GM10248 (cell line): ENCODE measurements around the gene RPL27.

Experiments
- CTCF ChIA-PET: fragments of 300-600 bp; sonication (Branson Sonifier 250); formaldehyde crosslinking; extraction: SDS; loops from one replicate; lab custom pipeline; 2021; ENCODE audit warnings: antibody characterized with exemption; lab: Yijun Ruan, JAX
- POLR2A ChIA-PET: fragments of 350-650 bp; sonication (Branson Sonifier 250); formaldehyde crosslinking; extraction: SDS; loops from one replicate; lab custom pipeline; 2020; ENCODE audit warnings: antibody characterized with exemption; lab: Yijun Ruan, JAX
- DNase-seq: peaks from one replicate; pipeline ENCODE4 v3.0.0; 2012; ENCODE audit errors: extremely low spot score
- CTCF ChIP-seq: IDR thresholded peaks from 2 replicates; pipeline ENCODE4 v1.5.1; 2012; ENCODE audit warnings: mild to moderate bottlenecking, low read depth; ENCODE audit errors: extremely low read depth, missing control alignments, control extremely low read depth

Gene RPL27

DNA sequence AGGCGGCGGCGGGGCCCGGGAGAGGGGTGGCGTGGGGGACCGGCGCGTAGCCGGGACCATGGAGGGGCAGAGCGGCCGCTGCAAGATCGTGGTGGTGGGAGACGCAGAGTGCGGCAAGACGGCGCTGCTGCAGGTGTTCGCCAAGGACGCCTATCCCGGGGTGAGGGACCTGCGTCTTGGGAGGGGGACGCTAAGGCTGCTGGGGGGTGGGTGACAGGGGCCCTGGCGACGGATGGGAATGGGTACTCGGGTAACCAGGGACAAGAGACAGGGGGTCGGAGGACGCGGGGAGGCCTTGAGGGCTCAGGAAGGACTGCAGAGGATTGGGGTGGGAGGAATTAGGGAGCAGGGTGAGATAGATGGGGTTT is 27.1 kb downstream of the RPL27 start:
- no peak for TF ChIP-seq CTCF
- CTCF ChIA-PET = interaction anchor here (0.9 to 2.0 kb wide), 6 partner anchors 19 to 314 kb away, joined by 3 to 14 read pairs (median 5); no protein-coding TSS in a partner anchor
- POLR2A ChIA-PET = no interaction called here
- no peak for DNase-seq

DNA sequence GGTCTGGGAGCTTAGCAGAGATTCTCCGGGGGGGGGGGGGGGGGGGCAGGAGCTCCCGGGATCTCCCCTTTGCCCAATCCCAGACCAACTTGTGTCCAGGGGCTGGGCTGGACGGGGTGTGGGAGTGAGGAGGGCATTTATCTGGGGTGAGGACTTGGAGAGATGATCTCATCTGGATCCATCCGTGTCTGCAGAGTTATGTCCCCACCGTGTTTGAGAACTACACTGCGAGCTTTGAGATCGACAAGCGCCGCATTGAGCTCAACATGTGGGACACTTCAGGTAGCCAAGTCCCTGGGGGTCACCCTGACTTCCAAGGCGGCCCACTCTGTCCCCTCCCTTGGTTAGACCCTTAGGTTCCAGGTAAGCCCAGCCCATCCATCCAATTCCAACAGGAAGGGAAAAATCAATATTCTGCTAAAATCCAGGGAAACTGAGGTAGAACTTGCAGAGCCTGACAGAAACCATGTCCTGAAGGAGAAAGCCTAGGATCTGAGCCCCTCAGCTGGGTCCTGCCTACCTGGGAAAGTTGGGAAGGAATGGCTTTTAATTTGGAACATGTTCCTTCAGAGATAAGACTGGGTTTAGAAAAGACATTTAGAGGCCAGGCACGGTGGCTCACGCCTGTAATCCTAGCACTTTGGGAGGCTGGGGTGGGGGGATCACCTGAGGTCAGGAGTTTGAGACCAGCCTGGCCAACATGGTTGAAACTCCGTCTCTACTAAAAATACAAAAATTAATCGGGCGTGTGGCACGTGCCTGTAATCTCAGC is 27.7 kb downstream of the RPL27 start:
- POLR2A ChIA-PET = no interaction called here
- no peak for TF ChIP-seq CTCF
- CTCF ChIA-PET = interaction anchor here (0.9 to 2.0 kb wide), 5 partner anchors 19 to 308 kb away, joined by 3 to 6 read pairs (median 4); partner anchors contain the start of gene RPL27
- no peak for DNase-seq

DNA sequence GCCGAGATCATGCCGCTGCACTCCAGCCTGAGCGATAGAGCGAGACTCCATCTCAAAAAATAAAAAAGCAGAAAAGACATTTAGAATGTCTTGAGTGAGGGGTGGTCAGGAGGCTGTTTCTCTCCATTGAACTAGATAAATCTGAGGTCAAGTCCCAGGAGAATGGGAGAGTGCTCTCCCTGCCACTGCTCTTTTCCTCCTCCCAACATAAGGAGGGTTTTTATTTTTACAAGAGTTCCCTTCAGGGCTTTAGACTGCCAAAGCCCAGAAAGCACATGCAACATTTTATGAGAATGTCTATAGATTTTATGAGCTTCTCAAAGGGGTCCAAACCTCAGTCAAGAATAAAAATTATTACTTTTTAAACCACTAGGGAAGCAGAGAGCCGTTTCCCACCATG is 28.4 kb downstream of the RPL27 start:
- TF ChIP-seq CTCF = no peak
- ChIA-PET CTCF (interaction anchor here (1.2 to 1.5 kb wide), 4 partner anchors 9 to 308 kb away, joined by 3 to 4 read pairs (median 4); partner anchors contain the start of gene RPL27), POLR2A (no interaction called here)
- DNase-seq = no peak

DNA sequence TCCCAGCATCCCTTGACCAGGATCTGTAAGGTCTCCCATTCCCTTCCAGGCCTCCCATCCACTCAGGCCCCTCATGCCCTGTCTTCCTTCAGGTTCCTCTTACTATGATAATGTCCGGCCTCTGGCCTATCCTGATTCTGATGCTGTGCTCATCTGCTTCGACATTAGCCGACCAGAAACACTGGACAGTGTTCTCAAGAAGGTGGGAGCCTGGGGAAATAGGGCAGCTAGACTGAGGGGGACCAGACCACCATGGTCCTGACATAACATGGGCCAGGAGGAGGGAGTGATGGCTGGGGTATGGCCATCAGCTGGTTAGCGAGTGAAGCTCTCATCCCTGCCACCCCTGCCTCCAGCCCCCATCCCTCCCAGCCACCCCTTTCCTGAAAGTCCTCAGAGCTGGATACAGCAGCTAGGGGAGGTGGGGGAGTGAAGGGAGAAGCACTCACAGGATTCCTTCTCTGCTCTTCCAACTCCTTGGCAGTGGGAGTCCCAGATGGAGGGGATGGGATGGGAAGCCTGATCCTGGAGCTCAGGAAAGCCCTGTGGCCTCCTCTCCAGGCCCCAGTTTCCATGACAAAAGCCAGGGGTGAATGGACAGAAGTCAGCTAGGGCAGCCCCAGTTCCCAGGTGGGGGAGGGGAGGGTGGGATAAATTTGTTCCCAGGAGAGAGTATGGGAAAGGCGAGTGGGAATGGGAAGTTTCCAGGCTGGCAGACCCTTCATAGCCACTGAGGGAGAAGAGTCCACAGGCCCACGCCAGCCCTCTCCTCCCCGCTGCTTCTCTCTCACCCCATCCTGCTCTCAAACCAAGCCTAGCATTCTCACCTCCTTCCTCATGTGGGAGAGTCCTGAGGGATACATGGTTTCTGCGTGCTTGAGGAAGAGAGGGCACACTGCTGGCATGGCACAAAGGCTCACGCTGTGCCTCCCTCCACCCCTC is 29.1 kb downstream of the RPL27 start:
- TF ChIP-seq CTCF = no peak
- no peak for DNase-seq
- CTCF ChIA-PET = interaction anchor here (1.2 to 1.5 kb wide), 3 partner anchors 10 to 42 kb away, joined by 3 to 4 read pairs (median 4); partner anchors contain the start of gene RPL27
- POLR2A ChIA-PET = interaction anchor here (0.6 kb wide), 2 partner anchors 10 to 400 kb away, joined by 4 to 6 read pairs; no protein-coding TSS in a partner anchor

DNA sequence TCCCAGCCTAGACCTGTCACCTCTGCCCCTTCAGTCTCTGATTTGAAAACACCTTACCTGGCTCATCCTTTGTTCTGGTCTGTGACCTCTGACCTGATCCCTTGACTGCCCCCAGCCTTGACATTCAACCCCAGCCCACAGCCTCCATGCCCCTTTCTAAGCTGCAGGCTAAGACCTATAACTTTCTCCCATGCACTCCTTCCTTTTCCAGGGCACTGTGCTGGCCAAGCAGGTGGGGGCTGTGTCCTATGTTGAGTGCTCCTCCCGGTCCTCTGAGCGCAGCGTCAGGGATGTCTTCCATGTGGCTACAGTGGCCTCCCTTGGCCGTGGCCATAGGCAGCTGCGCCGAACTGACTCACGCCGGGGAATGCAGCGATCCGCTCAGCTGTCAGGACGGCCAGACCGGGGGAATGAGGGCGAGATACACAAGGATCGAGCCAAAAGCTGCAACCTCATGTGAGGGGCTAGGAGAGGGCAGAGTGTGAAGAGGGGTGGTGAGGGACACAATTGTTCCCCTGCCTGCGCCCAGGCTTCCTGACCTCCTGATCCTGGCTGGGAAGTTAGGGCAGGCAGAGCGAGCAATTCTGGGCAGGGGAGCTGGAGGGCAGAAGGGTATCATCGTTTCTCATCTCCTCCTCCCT is 30.1 kb downstream of the RPL27 start:
- TF ChIP-seq CTCF = no peak
- POLR2A ChIA-PET = no interaction called here
- DNase-seq = no peak
- CTCF ChIA-PET = interaction anchor here (1.1 kb wide), 1 partner anchor 9 kb away, joined by 3 read pairs; no protein-coding TSS in a partner anchor

GRCh38 chr17:43030137-43030767 is 32.0 kb downstream of the RPL27 start:
- CTCF ChIA-PET = no interaction called here
- no peak for DNase-seq
- TF ChIP-seq CTCF = no peak
- POLR2A ChIA-PET = no interaction called here
